ENCODE results near the gene UGDH. TPM values are rescaled to one million over a fixed set of nuclear protein-coding genes. Genes with fewer than 3 reads are reported as not detected.

Gene UGDH
- total and polyA plus RNA-seq, 9 of the 15 experiments (the other 6 are each of a cell fraction or from before 2014, with no cell fraction given), result 5.5 to 21.7 (median 16.2) TPM

DNA sequence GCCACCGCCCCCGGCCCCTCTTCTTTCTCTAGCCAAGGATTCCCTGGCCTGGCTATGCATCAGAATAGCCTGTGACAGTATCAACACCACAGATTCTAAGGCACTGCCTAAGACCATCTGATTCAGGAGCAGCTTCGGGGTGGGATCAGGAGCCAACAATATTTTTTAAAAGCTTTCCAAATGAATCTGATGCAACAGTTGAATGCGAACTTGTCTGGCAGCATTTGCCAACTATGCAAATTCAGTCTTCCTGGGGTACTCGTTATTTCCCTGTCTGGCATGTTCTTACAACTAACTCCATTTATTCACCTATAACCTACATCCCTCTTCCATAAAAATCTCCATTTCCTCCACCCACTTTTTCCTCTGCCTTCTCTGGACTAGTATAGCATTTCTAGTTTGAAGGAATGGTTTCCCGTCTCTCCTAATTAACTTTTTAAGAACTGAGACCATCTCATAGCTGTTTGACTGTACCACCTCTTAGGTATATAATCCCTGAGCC is 36.2 kb upstream of the UGDH start:
- TF ChIP-seq ZNF311 (CRISPR knock-in tag; IDR thresholded peaks at IDR 0.05) (no peak), ZNF23 (CRISPR knock-in tag; IDR thresholded peaks at IDR 0.05) (no peak), CREB1 (IDR thresholded peaks at IDR 0.05) (no peak), CREB1 (CRISPR knock-in tag; IDR thresholded peaks at IDR 0.05) (no peak), CBFA2T2 (conservative IDR thresholded peaks at IDR 0.05) (no peak), ZNF507 (tag; conservative IDR thresholded peaks at IDR 0.05) (no peak), ZNF551 (CRISPR knock-in tag; IDR thresholded peaks at IDR 0.05) (no peak), ZNF197 (CRISPR knock-in tag; IDR thresholded peaks at IDR 0.05; ENCODE audit: low read depth) (no peak), BHLHE40 (IDR thresholded peaks at IDR 0.05; ENCODE audit: low read length) (no peak), YBX1 (IDR thresholded peaks at IDR 0.05) (no peak), KDM1A (IDR thresholded peaks at IDR 0.05) (no peak), U2AF1 (optimal IDR thresholded peaks at IDR 0.05; ENCODE audit: low read depth, low read length) (no peak), FOXA1 (IDR thresholded peaks at IDR 0.05; ENCODE audit: borderline replicate concordance) (no peak)
- TF ChIP-seq, protein P1, sequence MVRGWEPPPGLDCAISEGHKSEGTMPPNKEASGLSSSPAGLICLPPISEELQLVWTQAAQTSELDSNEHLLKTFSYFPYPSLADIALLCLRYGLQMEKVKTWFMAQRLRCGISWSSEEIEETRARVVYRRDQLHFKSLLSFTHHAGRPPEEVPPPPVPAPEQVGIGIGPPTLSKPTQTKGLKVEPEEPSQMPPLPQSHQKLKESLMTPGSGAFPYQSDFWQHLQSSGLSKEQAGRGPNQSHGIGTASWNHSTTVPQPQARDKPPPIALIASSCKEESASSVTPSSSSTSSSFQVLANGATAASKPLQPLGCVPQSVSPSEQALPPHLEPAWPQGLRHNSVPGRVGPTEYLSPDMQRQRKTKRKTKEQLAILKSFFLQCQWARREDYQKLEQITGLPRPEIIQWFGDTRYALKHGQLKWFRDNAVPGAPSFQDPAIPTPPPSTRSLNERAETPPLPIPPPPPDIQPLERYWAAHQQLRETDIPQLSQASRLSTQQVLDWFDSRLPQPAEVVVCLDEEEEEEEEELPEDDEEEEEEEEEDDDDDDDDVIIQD (CRISPR knock-in tag; IDR thresholded peaks at IDR 0.05), result no peak
- H3K4me2 ChIP-seq (ENCODE audit: insufficient read depth, low read length), result no peak overlapping the region
- 5% methylated on average over 6 of the region's 6 CpGs for WGBS (ENCODE audit: insufficient coverage, low coverage, missing lambda C conversion rate)
- no peak overlapping the region for H3K4me3 ChIP-seq
- H3K27me3 ChIP-seq (ENCODE audit: control insufficient read depth in 2 of 2, insufficient read depth in 2 of 2, low read length in 2 of 2), result peaks cover 0 to 13% of the 10 kb centered on the region in 2 experiments; a peak in 3 of 5 replicates
- ChIA-PET CTCF (ENCODE audit: low intra/inter-chr PET ratio) (no interaction called here), POLR2A (no interaction called here)
- H4K20me1 ChIP-seq (replicated peaks; ENCODE audit: control insufficient read depth, insufficient read depth, low read length), result no peaks in the 10 kb centered on the region; the same call in 1 of the 2 replicates
- intact Hi-C loops (cut with micrococcal nuclease) (no loop called here), in situ Hi-C loops (cut with MboI) (no loop called here)
- no TSS peak for BruUV-seq (replicated peaks)
- no peak overlapping the region for H3K9ac ChIP-seq (ENCODE audit: insufficient read depth in 1 of 2, low read depth in 2 of 2, low read length in 2 of 2)
- no peak for DNase-seq (ENCODE audit: extremely low read depth in 1 of 4, low spot score in 3 of 4)
- H3K36me3 ChIP-seq (ENCODE audit: control insufficient read depth, insufficient read depth, low read length), result no peaks in the 10 kb centered on the region
- ATAC-seq, result no peak
- no peaks in the 10 kb centered on the region for H3K9me1 ChIP-seq (ENCODE audit: control insufficient read depth, insufficient read depth, low read length)
- no peak for FAIRE-seq
- no peaks in the 10 kb centered on the region; a peak in 1 of 5 replicates for H3K4me1 ChIP-seq (replicated peaks in 1 of 2; ENCODE audit: control insufficient read depth in 2 of 2, insufficient read depth in 2 of 2, low read length in 2 of 2)
- H3K27ac ChIP-seq (ENCODE audit: extremely low read depth, low read depth, low read length), result no peak overlapping the region
- H3K9me3 ChIP-seq (replicated peaks; ENCODE audit: control insufficient read depth, insufficient read depth, low read depth, low read length), result no peaks in the 10 kb centered on the region
- H3K79me2 ChIP-seq (ENCODE audit: control insufficient read depth, insufficient read depth, low read length), result no peaks in the 10 kb centered on the region
- no peak overlapping the region for H2AFZ ChIP-seq (ENCODE audit: low read depth, low read length)
